Endodermal cell (in vitro differentiated cells): Measurements from ENCODE around the gene RNPEPL1. TPM values are rescaled to one million over a fixed set of nuclear protein-coding genes. Genes with fewer than 3 reads are reported as not detected.

Source experiments
- DNase-seq: peaks from one replicate; pipeline ENCODE4 v3.0.0-alpha.2; 2017
- H3K27ac ChIP-seq: 2 replicates; pipeline ENCODE4 v1.5.1; 2013; ENCODE audit warnings: mild to moderate bottlenecking, low read depth, low read length, moderate library complexity
- H3K27me3 ChIP-seq: 2 replicates; pipeline ENCODE4 v1.6.1; 2013; ENCODE audit warnings: mild to moderate bottlenecking, low read length, moderate library complexity; ENCODE audit not compliant: insufficient read depth, control insufficient read depth, poor library complexity, severe bottlenecking
- H3K36me3 ChIP-seq: 2 replicates; pipeline ENCODE4 v1.7.0; 2013; ENCODE audit warnings: mild to moderate bottlenecking, low read length, moderate library complexity; ENCODE audit not compliant: control insufficient read depth, insufficient read depth
- H3K4me1 ChIP-seq: one replicate; pipeline ENCODE4 v1.7.0; 2013; ENCODE audit warnings: low read length; ENCODE audit not compliant: control insufficient read depth, insufficient read depth
- H3K4me3 ChIP-seq: 2 replicates; pipeline ENCODE4 v1.5.1; 2013; ENCODE audit warnings: mild to moderate bottlenecking, low read length, moderate library complexity
- H3K9ac ChIP-seq: 2 replicates; pipeline ENCODE4 v1.6.1; 2013; ENCODE audit warnings: mild to moderate bottlenecking, low read length, moderate library complexity; ENCODE audit not compliant: poor library complexity, severe bottlenecking; ENCODE audit errors: extremely low read depth
- H3K9me3 ChIP-seq: 2 replicates; pipeline ENCODE4 v1.6.1; 2013; ENCODE audit warnings: mild to moderate bottlenecking, low read length, moderate library complexity; ENCODE audit not compliant: control insufficient read depth
- H3K27ac Mint-ChIP-seq: 2 replicates; pipeline ENCODE4 v1.8.0; 2020; ENCODE audit warnings: mixed read lengths
- H3K27me3 Mint-ChIP-seq: 2 replicates; pipeline ENCODE4 v1.8.0; 2021; ENCODE audit warnings: mild to moderate bottlenecking, mixed read lengths; ENCODE audit not compliant: insufficient read depth
- H3K36me3 Mint-ChIP-seq: 2 replicates; pipeline ENCODE4 v1.8.0; 2020; ENCODE audit warnings: low read depth, mixed read lengths
- H3K4me1 Mint-ChIP-seq: 2 replicates; pipeline ENCODE4 v1.8.0; 2020; ENCODE audit warnings: mixed read lengths
- H3K4me3 Mint-ChIP-seq: 2 replicates; pipeline ENCODE4 v1.8.0; 2020; ENCODE audit warnings: mild to moderate bottlenecking, moderate library complexity, mixed read lengths
- H3K9me3 Mint-ChIP-seq: 2 replicates; pipeline ENCODE4 v1.8.0; 2020; ENCODE audit warnings: mild to moderate bottlenecking, mixed read lengths
- WGBS, 2 experiments: methylation state at CpG; one replicate each; pipeline versions ENCODE4 v1.1.5 to v1.1.7; 2013; ENCODE audit warnings: missing lambda C conversion rate in 2 of 2, mixed read lengths in 1 of 2; ENCODE audit not compliant: insufficient coverage in 1 of 2, insufficient read length in 1 of 2; 5-methylcytosine and 5-hydroxymethylcytosine counted together
- total RNA-seq, 2 donors: library from RNA; stranded (reverse); fragmentation: NEBNext Ultra II Directional in 1 of 2; extraction: Animal tissue kit (Norgen Biotek cat#: 25700) in 1 of 2; gene quantifications; 2 replicates in 1 of 2; 3 replicates in 1 of 2; pipeline ENCODE4 v1.2.1, GENCODE V29; 2021
- TF ChIP-seq, protein P1 (sequence below): fragments of 200-600 bp; sonication (generic); conservative IDR thresholded peaks from 2 replicates; pipeline ENCODE4 v1.5.0; 2021; ENCODE audit warnings: antibody characterized with exemption, mild to moderate bottlenecking

The RNPEPL1 gene
- total RNA-seq, 2 donors from 2014 or later, result 38.4 to 52.4 TPM

DNA sequence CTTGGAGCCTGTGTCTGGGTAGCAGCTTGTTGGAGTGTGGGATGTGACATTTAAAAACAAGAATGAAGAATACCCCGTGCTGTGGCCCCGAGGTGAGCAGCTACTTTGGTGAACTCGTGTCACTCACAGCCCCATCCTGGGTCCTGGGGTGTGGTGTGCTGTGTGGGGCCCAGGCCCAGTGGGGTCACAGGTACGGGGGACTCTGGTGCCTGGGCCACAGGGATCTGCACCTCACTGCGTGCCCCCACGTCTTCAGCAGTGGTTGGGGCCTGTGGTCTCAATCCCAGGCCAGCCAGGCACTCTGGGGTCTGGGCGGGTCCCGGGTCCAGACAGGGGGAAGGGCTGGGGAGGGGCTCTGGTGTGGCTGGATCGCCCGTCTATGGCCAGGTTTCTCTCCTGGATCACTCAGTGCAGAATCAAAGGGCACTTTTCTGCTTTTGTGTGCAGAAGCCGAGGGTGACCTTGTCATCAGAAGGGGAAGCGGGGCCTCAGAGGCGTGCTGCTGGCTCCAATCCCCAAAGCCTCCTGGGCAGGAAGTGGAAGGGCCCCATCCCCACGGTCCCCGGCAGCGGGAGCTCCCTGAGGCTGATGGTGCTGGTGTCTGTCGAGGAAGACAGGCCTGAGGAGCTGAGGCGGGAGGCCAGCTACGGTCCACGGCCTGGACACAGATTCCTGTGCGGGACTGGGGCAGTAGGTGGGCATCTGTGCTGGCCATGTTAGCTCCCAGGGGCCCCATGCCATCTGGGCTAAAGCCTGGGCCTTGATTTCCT, 58.4 kb downstream of the RNPEPL1 start:
- no peak overlapping the region for H3K9ac ChIP-seq
- H3K4me3 ChIP-seq, result no peak overlapping the region
- TF ChIP-seq, protein P1, sequence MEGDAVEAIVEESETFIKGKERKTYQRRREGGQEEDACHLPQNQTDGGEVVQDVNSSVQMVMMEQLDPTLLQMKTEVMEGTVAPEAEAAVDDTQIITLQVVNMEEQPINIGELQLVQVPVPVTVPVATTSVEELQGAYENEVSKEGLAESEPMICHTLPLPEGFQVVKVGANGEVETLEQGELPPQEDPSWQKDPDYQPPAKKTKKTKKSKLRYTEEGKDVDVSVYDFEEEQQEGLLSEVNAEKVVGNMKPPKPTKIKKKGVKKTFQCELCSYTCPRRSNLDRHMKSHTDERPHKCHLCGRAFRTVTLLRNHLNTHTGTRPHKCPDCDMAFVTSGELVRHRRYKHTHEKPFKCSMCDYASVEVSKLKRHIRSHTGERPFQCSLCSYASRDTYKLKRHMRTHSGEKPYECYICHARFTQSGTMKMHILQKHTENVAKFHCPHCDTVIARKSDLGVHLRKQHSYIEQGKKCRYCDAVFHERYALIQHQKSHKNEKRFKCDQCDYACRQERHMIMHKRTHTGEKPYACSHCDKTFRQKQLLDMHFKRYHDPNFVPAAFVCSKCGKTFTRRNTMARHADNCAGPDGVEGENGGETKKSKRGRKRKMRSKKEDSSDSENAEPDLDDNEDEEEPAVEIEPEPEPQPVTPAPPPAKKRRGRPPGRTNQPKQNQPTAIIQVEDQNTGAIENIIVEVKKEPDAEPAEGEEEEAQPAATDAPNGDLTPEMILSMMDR, result no peak
- Mint-ChIP-seq H3K27me3 (no peaks in the 10 kb centered on the region), H3K27ac (no peak overlapping the region), H3K4me1 (peaks cover 3% of the 10 kb centered on the region), H3K9me3 (no peaks in the 10 kb centered on the region), H3K36me3 (no peaks in the 10 kb centered on the region), H3K4me3 (no peak overlapping the region)
- 86 to 90% methylated on average over 9 to 21 of the region's 21 CpGs for WGBS, 2 experiments
- H3K4me1 ChIP-seq, result no peaks in the 10 kb centered on the region
- no peak overlapping the region for H3K27ac ChIP-seq
- H3K36me3 ChIP-seq, result no peaks in the 10 kb centered on the region
- H3K27me3 ChIP-seq, result no peaks in the 10 kb centered on the region
- no peaks in the 10 kb centered on the region for H3K9me3 ChIP-seq
- DNase-seq, result peak; percentile 43

DNA sequence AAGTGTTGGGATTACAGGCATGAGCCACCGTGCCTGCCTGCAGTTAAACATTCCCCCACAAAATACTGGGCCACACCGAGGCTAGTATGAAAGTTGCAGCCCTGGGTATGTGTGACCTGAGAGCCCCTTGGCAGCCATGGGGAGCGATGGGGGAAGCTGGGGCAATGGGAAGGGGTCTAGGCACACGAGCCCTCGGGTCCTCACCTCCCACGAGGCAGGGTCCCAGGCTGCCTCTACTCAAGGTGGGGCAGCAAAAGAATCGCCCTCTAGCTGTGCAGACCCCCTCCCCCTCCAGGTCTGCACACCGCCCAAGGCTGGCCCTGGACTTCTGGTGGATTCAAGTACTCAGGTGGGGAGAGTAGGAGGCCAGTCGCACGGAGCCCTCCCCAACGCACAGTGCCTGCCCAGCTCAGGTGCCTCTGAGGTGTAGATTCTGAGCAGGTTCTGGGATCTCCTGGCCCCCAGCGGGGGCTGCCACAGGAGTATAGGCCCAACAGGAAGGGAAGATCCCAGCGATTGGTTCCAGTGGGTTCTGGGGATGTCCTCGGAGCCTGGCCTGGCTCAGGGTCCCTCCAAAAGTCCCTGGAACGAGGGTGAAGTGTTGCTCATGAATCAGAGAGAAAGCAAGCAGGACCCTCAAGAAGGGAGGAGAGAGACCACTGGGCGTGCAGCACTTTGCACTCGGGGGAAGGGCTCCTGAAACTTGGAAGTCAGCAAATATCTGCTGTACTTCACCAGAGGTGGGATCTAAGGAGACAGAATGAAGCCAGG, 59.6 kb downstream of the RNPEPL1 start:
- Mint-ChIP-seq H3K36me3 (no peaks in the 10 kb centered on the region), H3K4me1 (peaks cover 3% of the 10 kb centered on the region), H3K9me3 (peaks cover 9% of the 10 kb centered on the region), H3K27ac (no peak overlapping the region), H3K27me3 (no peaks in the 10 kb centered on the region), H3K4me3 (no peak overlapping the region)
- Histone ChIP-seq H3K4me1 (no peaks in the 10 kb centered on the region), H3K27me3 (no peaks in the 10 kb centered on the region), H3K9ac (no peak overlapping the region), H3K36me3 (no peaks in the 10 kb centered on the region), H3K4me3 (no peak overlapping the region), H3K27ac (no peak overlapping the region), H3K9me3 (peaks cover 6% of the 10 kb centered on the region)
- TF ChIP-seq, protein P1, result no peak
- WGBS, 2 experiments, result 89 to 93% methylated on average over 12 to 17 of the region's 17 CpGs
- DNase-seq, result peak; percentile 36

DNA sequence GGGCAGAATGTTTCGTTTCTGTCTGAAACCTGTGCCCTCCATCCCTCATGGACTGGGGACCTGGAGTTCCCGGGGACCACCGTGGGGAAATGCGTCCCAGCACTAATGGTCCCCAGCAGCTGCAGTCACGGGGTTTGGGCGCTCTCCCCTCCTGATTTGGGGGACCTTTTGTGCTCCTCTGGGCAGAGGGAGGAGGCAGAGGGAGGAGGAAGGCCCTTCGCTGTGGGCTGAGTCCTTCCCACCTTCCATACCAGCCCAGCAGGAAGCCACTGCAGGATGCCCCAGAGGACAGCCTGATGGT, 60.2 kb downstream of the RNPEPL1 start:
- DNase-seq, result no peak
- Mint-ChIP-seq H3K4me3 (no peak overlapping the region), H3K4me1 (peaks cover 3% of the 10 kb centered on the region), H3K36me3 (no peaks in the 10 kb centered on the region), H3K9me3 (peaks cover 15% of the 10 kb centered on the region), H3K27me3 (peaks cover under 1% of the 10 kb centered on the region), H3K27ac (no peak overlapping the region)
- TF ChIP-seq, protein P1, result no peak
- WGBS, 2 experiments, result 84 to 94% methylated on average over 3 to 6 of the region's 7 CpGs
- Histone ChIP-seq H3K27ac (no peak overlapping the region), H3K4me3 (no peak overlapping the region), H3K27me3 (no peaks in the 10 kb centered on the region), H3K9ac (no peak overlapping the region), H3K9me3 (peaks cover 11% of the 10 kb centered on the region), H3K4me1 (no peaks in the 10 kb centered on the region), H3K36me3 (no peaks in the 10 kb centered on the region)
